H54 (cell line): ENCODE results near the gene ANAPC16.

ENCODE experiments used
- DNase-seq: peaks from one replicate; pipeline ENCODE4 v3.0.0; 2011; ENCODE audit warnings: low spot score, mixed read lengths; ENCODE audit not compliant: insufficient read length
- FAIRE-seq: peaks from 3 replicates; lab custom pipeline; 2011; peaks lifted over from hg19 to GRCh38; lab: Jason Lieb, UNC
- POLR2A ChIP-seq: IDR thresholded peaks from 2 replicates; pipeline ENCODE4 v1.6.1; 2011; ENCODE audit warnings: low read depth, mild to moderate bottlenecking, low read length

Gene ANAPC16

DNA sequence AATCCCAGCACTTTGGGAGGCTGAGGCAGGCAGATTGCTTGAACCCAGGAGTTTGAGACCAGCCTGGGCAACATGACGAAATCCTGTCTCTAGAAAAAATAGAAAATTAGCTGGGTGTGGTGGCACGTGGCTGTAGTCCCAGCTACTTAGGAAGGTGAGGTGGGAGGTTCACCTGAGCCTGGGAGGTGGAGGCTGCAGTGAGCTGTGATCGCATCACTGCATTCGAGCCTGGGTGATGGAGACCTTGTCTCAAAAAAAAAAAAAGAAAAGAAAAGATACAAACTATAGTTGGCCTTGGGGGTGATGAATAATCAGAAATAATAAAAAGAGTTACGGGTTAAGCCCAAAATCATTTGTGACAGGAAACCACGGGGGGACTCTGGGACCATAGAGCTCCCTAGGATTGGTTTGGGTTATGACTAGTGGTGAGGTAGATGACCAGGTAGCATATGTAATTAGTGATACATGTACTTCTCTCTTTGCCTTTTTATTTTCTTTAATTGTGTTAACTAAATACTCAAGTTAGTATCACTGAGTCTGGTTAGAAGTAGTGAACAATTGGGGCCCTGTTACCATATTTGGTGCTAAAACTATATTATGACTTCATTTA lies 10.7 kb downstream of the ANAPC16 start:
- no peak for TF ChIP-seq POLR2A
- no peak for DNase-seq
- FAIRE-seq, result no peak

DNA sequence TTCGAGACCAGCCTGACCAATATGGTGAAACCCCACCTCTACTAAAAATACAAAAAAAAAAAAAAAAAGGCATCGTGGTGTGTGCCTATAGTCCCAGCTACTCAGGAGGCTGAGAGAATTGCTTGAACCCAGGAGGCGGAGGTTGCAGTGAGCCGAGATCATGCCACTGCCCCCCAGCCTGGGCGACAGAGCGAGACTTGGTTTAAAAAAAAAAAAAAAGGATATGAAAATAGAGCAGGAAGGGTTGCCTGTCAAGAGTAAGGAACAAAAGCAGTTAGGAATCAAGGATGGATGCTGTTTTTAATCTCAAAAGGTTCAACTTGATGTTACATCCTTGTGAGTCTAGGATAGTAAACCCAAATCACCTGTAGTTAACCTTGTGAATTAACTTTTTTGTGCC lies 12.0 kb downstream of the ANAPC16 start:
- TF ChIP-seq POLR2A, result no peak
- FAIRE-seq (no peak), DNase-seq (no peak)

GRCh38 chr10:72228318-72228751 lies 12.5 kb downstream of the ANAPC16 start:
- DNase-seq (no peak), FAIRE-seq (no peak)

DNA sequence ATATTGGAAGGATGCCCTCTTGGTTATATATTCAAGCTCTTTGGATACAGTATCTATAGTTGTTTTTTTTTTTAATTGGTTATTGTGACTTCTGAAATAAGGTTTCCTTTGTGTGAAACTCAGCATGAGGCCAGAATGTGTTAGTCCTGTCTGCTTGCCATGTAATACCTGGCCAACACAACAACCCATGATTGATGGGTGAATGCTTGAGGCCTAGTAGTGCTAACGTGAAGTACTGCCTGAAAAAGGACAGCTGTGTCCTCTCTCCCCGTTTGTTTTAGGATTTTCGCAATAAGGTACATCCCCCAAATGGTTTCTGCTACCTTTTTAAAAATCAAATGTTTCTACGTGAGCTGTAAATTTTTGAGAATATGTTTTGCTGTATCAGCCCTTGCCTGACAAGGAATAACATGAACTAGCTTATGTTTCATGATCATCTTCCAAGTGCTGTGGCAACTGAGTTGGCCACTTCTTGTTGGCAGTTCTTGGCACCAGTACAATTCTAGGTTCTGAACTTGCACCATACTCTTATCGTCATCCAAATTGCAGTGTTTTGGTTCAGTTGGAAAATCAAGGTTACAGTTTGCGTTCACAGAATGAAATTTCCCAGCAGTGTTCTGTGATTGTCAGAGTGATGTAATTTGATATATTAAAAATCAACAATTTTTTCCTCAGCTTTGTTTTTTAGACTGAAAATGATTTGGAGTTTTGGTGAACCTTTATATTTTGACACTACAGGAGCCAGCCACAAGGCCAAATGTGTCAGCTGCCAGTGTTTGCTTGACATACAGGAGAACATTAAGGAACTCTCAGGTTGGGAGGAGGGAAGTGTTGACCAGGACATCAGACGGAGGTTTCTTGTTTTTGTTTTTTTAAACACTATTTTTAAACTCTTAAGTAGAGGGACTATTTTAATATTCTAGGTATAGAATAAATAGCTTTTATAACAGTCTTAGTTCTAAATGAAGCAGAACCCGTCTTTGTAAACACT lies 13.7 kb downstream of the ANAPC16 start:
- no peak for TF ChIP-seq POLR2A
- no peak for FAIRE-seq
- DNase-seq, result no peak

More at GRCh38 chr10:72228318-72228751, 12.5 kb downstream of the ANAPC16 start:
- TF ChIP-seq POLR2A, result no peak

- no peak for TF ChIP-seq POLR2A
- no peak for FAIRE-seq
Measured at GRCh38 chr10:72233621-72234020, 17.8 kb downstream of the ANAPC16 start.

DNA sequence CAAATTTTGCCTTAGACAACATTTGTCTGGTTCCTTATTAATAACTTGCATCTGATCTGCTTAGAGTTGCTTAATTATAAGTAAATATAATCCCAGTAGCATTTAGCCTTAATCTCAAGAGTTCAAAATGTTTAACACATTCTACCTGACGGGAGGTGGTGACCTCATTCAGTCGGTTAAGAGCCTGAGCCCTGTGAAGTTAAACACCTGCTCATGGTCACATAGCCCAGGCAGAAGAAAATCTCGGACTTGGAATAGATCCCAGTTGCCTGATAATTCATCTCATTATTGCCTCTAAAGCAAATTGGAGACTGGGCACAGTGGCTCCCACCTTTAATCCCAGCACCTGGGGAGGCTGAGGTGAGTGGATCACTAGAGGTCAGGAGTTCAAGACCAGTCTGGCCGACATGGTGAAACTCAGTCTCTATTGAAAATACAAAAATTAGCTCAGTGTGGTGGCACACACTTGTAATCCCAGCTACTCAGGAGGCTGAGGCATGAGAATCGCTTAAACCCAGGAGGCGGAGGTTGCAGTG lies 18.8 kb downstream of the ANAPC16 start:
- TF ChIP-seq POLR2A, result no peak
- FAIRE-seq (no peak), DNase-seq (no peak)

More at GRCh38 chr10:72233621-72234020, 17.8 kb downstream of the ANAPC16 start:
- DNase-seq, result no peak

- DNase-seq (no peak), FAIRE-seq (no peak)
- no peak for TF ChIP-seq POLR2A
Measured at GRCh38 chr10:72235544-72236279, 19.9 kb downstream of the ANAPC16 start.

- FAIRE-seq (no peak), DNase-seq (no peak)
- no peak for TF ChIP-seq POLR2A
Measured at GRCh38 chr10:72238392-72239175, 22.8 kb downstream of the ANAPC16 start.

- DNase-seq (no peak), FAIRE-seq (no peak)
- no peak for TF ChIP-seq POLR2A
Measured at GRCh38 chr10:72239409-72239808, 23.6 kb downstream of the ANAPC16 start.

GRCh38 chr10:72240371-72240770 lies 24.6 kb downstream of the ANAPC16 start:
- no peak for FAIRE-seq

DNA sequence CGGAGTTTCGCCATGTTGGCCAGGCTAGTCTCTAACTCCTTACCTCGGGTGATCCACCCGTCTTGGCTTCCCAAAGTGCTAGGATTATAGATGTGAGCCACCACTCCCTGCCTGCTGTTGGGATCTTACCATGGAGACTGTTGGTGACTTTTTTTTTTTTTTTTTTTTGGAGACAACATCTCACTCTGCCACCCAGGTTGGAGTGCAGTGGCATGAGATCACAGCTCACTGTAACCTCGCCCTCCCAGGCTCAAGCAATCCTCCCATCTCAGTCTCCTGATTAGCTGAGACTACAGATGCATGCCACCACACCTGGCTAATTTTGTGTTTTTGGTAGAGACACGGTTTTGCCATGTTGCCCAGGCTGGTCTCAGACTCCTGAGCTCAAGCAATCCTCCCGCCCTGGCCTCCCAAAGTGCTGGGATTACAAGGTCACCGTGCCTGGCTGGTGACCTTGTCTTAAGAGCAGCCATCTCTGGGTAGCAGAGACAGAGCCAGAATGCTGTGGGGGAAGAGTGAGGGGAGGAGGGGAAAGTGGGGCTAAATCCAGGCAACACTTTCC lies 26.0 kb downstream of the ANAPC16 start:
- TF ChIP-seq POLR2A, result no peak
- no peak for DNase-seq
- no peak for FAIRE-seq

More at GRCh38 chr10:72240371-72240770, 24.6 kb downstream of the ANAPC16 start:
- no peak for TF ChIP-seq POLR2A
- no peak for DNase-seq

DNA sequence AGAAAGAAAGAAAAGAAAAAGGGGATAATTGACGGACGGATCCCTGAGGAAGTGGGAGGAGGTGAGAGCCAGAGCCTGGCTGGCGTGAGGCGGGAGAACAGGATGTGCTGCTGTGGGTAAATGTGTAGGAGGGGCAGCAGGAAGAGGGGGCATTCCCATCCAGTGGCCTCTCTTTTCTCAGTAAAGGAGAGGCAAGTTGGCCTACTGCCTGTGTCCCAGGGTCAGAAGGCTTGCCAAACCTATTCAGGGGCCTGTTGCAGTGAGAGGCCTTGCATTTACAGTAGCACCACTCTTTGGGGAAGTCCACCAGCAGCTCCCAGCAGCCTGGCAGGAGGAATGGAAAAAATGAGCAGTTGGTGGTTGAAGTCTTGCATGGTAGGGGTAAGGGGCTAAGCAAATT lies 26.9 kb downstream of the ANAPC16 start:
- DNase-seq (no peak), FAIRE-seq (no peak)
- no peak for TF ChIP-seq POLR2A

DNA sequence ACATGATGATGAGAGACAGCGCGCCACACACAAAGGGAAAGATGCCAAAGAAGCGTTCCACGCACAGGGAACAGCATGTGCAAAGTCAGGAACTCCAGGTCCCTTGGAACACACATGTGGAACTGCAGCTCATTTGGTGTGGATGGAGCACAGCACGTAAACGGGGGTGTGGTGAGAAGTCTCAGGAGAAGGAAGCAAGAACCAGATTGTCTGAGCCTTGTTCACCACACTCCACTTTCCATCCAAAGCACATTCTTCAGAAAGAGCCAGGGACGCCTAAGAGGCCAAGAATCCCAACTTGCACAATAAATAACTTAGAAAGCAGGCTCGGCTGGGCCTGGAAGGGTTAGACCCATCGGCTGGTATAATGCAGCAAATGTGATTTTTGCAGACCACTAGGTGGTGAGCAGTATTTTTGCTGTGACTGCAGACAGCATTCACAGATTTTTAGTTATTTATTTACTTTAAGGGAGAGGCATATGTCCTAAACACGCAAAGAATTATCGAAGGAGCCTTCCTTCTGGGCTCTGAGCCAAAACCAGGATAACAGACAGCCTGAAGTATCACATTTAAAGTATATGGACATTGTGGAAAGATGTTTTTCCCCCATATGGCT lies 28.1 kb downstream of the ANAPC16 start:
- FAIRE-seq, result no peak
- DNase-seq, result no peak
- TF ChIP-seq POLR2A, result no peak
